ENCODE measurements around the gene CALHM4.

Gene CALHM4

GRCh38 chr6:116513224-116513875 lies 40.2 kb upstream of the CALHM4 start:
- no peak overlapping the region for H3K4me3 ChIP-seq (ENCODE audit: low read length)

GRCh38 chr6:116514111-116514510 lies 39.4 kb upstream of the CALHM4 start:
- TF ChIP-seq CTCF (conservative IDR thresholded peaks at IDR 0.05; ENCODE audit: low read depth, low read length): no peak

More at GRCh38 chr6:116513224-116513875, 40.2 kb upstream of the CALHM4 start:
- no peak for DNase-seq (ENCODE audit: low read depth)
- TF ChIP-seq CTCF (conservative IDR thresholded peaks at IDR 0.05; ENCODE audit: low read depth, low read length): no peak

GRCh38 chr6:116515141-116515540 lies 38.4 kb upstream of the CALHM4 start:
- no peak for TF ChIP-seq CTCF (conservative IDR thresholded peaks at IDR 0.05; ENCODE audit: low read depth, low read length)
- no peak for DNase-seq (ENCODE audit: low read depth)
- H3K4me3 ChIP-seq (ENCODE audit: low read length): no peak overlapping the region

More at GRCh38 chr6:116514111-116514510, 39.4 kb upstream of the CALHM4 start:
- no peak for DNase-seq (ENCODE audit: low read depth)
- H3K4me3 ChIP-seq (ENCODE audit: low read length): no peak overlapping the region

- no peak for TF ChIP-seq CTCF (conservative IDR thresholded peaks at IDR 0.05; ENCODE audit: low read depth, low read length)
- H3K4me3 ChIP-seq (ENCODE audit: low read length): no peak overlapping the region
- no peak for DNase-seq (ENCODE audit: low read depth)
Measured at GRCh38 chr6:116518621-116519368, 34.8 kb upstream of the CALHM4 start.

- H3K4me3 ChIP-seq (ENCODE audit: low read length): no peak overlapping the region
- no peak for TF ChIP-seq CTCF (conservative IDR thresholded peaks at IDR 0.05; ENCODE audit: low read depth, low read length)
- DNase-seq (ENCODE audit: low read depth): no peak
Measured at GRCh38 chr6:116522896-116523295, 30.7 kb upstream of the CALHM4 start.

GRCh38 chr6:116524236-116524635 lies 29.3 kb upstream of the CALHM4 start:
- DNase-seq (ENCODE audit: low read depth): no peak
- no peak overlapping the region for H3K4me3 ChIP-seq (ENCODE audit: low read length)
- no peak for TF ChIP-seq CTCF (conservative IDR thresholded peaks at IDR 0.05; ENCODE audit: low read depth, low read length)

- DNase-seq (ENCODE audit: low read depth): no peak
- no peak overlapping the region for H3K4me3 ChIP-seq (ENCODE audit: low read length)
- TF ChIP-seq CTCF (conservative IDR thresholded peaks at IDR 0.05; ENCODE audit: low read depth, low read length): peak; percentile 4
Measured at GRCh38 chr6:116528133-116528532, 25.4 kb upstream of the CALHM4 start.

All from retinal pigment epithelial cell (primary cell).